ENCODE data around the gene OR2D3. TPM values are rescaled to one million over a fixed set of nuclear protein-coding genes. Genes with fewer than 3 reads are reported as not detected.
"Not testable (repeated sequence)": the region's sequence is repeated elsewhere in the genome, so short reads cannot be mapped to it uniquely, and the experiment has no call there.

The OR2D3 gene
- total RNA-seq, 2 donors from 2014 or later = not detected

DNA sequence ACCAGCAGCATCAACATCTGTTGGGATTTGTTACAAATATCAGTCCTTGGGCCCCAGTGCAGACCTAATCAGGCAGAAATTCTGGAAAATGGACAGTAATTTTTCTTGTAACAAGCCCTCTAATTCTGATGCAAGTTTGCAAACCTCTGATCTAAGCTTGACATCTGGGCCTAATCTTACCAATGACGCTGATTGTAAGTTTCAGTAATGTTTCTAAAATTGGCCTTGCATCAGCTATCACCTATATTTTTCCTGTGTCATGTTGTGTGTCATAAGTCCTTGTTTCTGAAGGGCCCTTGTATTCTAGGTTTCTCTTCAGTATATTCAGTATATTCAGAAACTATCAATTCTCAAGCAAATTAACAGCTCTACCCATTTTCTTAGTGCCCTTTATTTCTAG, 41.9 kb downstream of the OR2D3 start:
- intact Hi-C loops (cut with DNase I) = no loop called here
- no peaks in the 10 kb centered on the region for H3K36me3 ChIP-seq
- H3K27me3 ChIP-seq (replicated peaks; ENCODE audit: insufficient read depth) = no peaks in the 10 kb centered on the region
- H3K9me3 ChIP-seq = no peaks in the 10 kb centered on the region
- no peak for DNase-seq (ENCODE audit: low spot score)
- WGBS = 91% methylated on average over 1 of the region's 1 CpG
- no peaks in the 10 kb centered on the region for H3K4me1 ChIP-seq (replicated peaks)
- no peak overlapping the region for H3K4me3 ChIP-seq
- no peak overlapping the region for H3K27ac ChIP-seq
- TF ChIP-seq, protein P1, sequence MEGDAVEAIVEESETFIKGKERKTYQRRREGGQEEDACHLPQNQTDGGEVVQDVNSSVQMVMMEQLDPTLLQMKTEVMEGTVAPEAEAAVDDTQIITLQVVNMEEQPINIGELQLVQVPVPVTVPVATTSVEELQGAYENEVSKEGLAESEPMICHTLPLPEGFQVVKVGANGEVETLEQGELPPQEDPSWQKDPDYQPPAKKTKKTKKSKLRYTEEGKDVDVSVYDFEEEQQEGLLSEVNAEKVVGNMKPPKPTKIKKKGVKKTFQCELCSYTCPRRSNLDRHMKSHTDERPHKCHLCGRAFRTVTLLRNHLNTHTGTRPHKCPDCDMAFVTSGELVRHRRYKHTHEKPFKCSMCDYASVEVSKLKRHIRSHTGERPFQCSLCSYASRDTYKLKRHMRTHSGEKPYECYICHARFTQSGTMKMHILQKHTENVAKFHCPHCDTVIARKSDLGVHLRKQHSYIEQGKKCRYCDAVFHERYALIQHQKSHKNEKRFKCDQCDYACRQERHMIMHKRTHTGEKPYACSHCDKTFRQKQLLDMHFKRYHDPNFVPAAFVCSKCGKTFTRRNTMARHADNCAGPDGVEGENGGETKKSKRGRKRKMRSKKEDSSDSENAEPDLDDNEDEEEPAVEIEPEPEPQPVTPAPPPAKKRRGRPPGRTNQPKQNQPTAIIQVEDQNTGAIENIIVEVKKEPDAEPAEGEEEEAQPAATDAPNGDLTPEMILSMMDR (IDR thresholded peaks at IDR 0.05) = no peak
- TF ChIP-seq POLR2AphosphoS5 (IDR thresholded peaks at IDR 0.05) (no peak), POLR2A (IDR thresholded peaks at IDR 0.05) (no peak)

DNA sequence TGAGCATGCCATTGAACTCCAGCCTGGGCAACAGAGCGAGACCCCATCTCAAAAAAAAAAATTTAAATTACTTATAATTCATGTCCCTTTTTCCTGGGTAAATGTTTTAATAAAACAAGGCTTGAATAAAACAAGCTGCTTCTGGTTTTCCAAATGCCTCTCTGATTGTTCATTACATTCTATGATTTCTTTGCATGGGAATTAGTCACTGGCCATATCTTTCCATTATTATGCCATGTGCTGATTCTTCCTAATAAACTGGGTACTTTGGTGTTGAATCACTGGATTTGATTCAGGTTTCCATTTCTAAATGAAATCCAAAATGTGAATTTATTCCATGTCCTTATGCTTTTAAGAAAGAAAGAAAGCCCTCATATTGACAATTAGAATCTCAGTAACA, 48.0 kb downstream of the OR2D3 start:
- H3K9me3 ChIP-seq = no peaks in the 10 kb centered on the region
- 94% methylated on average over 1 of the region's 1 CpG for WGBS
- intact Hi-C loops (cut with DNase I) = no loop called here
- TF ChIP-seq POLR2A (IDR thresholded peaks at IDR 0.05) (no peak), POLR2AphosphoS5 (IDR thresholded peaks at IDR 0.05) (no peak)
- TF ChIP-seq, protein P1 (IDR thresholded peaks at IDR 0.05) = no peak
- H3K4me1 ChIP-seq (replicated peaks) = no peaks in the 10 kb centered on the region
- no peaks in the 10 kb centered on the region for H3K27me3 ChIP-seq (replicated peaks; ENCODE audit: insufficient read depth)
- H3K4me3 ChIP-seq = no peak overlapping the region
- DNase-seq (ENCODE audit: low spot score) = no peak
- H3K36me3 ChIP-seq = no peaks in the 10 kb centered on the region
- H3K27ac ChIP-seq = no peak overlapping the region

DNA sequence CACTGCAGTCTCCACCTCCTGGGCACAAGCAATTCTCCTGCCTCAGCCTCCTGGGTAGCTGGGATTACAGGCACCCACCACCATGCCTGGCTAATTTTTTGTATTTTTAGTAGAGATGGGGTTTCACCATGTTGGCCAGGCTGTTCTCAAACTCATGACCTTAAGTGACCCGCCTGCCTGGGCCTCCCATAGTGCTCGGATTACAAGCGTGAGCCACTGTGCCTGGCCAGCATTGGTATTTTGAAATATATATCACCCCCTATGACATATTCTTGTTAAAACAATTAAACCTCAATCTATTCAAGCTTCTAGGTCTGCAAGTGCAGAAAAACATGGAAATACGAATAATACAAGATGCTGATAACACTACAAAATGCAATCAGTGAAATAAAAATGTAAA, 49.1 kb downstream of the OR2D3 start:
- intact Hi-C loops (cut with DNase I); H3K4me1 ChIP-seq (replicated peaks); H3K9me3 ChIP-seq; H3K27me3 ChIP-seq (replicated peaks; ENCODE audit: insufficient read depth); H3K27ac ChIP-seq; DNase-seq (ENCODE audit: low spot score); H3K36me3 ChIP-seq; H3K4me3 ChIP-seq: not testable (repeated sequence)
- WGBS = 72% methylated on average over 4 of the region's 4 CpGs

Other genes with a start within 250 kb of the OR2D3 start
- 10 to 100 TPM; 18.3 to 44.6 TPM for gene MRPL17, start 237.7 kb upstream of the OR2D3 start, total RNA-seq
- gene OR2AG2, start 149.0 kb upstream of the OR2D3 start, total RNA-seq = under 1 TPM; 0.55 to 0.91 TPM
- gene OR2AG1, start 138.0 kb upstream of the OR2D3 start, total RNA-seq = not detected
- gene OR6A2, start 121.3 kb upstream of the OR2D3 start, total RNA-seq = under 1 TPM in 1 of 2 donors, not detected in 1; 0.57 TPM
- gene OR10A5, start 75.3 kb upstream of the OR2D3 start, total RNA-seq = not detected
- not detected for gene OR10A2, start 57.9 kb upstream of the OR2D3 start, total RNA-seq
- not detected for gene OR10A4, start 44.4 kb upstream of the OR2D3 start, total RNA-seq
- gene OR2D2, start 28.5 kb upstream of the OR2D3 start, total RNA-seq = 1 to 10 TPM in 1 of 2 donors, not detected in 1; 1.2 TPM
- gene ZNF215, start 5.4 kb downstream of the OR2D3 start, total RNA-seq = 1 to 10 TPM; 2.5 to 2.6 TPM
- 1 to 10 TPM; 3.1 to 3.6 TPM for gene ZNF214, start 99.3 kb downstream of the OR2D3 start, total RNA-seq
- gene NLRP14, start 99.5 kb downstream of the OR2D3 start, total RNA-seq = 1 to 10 TPM in 1 of 2 donors, under 1 TPM in 1; 0.27 to 1.1 TPM
- gene RBMXL2, start 168.0 kb downstream of the OR2D3 start, total RNA-seq = 10 to 100 TPM in 1 of 2 donors, not detected in 1; 12.0 TPM

Measured in prostate gland (tissue), 2 donors.